Middle frontal gyrus (tissue), 1 donor: ENCODE results near the gene TRHDE.

Experiments used
- DNase-seq: peaks from one replicate; pipeline ENCODE4 v3.0.0-alpha.2; 2015; ENCODE audit warnings: low spot score; ENCODE audit errors: extremely low spot score

The TRHDE gene

GRCh38 chr12:72272091-72272661, at the start of gene TRHDE:
TSS of gene TRHDE (plus strand) at chr12:72272370. CDS start at chr12:72272644, 274 bp downstream.
- no peak for DNase-seq

DNA sequence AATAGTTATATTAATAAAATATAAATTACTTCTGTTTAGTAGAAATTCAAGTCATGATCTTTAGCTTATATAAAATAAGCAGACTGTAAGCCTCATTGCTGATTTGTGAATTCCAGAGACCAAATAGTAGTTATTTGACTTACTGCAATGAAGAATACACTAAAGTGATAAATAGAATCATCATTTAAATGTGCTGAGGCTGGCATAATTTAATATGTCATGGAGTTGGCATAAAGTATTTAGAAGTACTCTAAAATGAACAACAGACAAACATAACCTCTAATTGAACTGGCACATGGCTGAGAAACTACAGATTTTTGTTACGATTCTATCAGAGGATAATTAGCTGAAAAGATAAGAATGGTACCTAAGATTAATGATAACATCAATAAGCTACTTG, 45.7 kb upstream of the TRHDE start:
- DNase-seq: no peak

DNA sequence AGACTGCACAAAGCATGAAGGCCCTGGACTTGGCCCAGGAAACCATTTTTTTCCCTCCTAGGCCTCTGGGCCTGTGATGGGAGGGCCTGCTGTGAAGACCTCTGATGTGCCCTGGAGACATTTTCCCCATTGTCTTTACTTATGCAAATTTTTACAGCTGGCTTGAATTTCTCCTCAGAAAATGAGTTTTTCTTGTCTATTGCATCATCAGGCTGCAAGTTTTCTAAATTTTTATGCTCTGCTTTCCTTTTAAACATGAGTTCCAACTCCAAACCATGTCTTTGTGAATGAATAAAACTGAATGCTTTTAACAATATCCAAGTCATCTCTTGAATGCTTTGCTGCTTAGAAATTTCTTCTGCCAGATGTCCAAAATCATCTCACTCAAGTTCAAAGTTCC, 43.7 kb upstream of the TRHDE start:
- no peak for DNase-seq

- no peak for DNase-seq
These were observed 41.6 kb upstream of the TRHDE start for GRCh38 chr12:72230589-72230988.

DNA sequence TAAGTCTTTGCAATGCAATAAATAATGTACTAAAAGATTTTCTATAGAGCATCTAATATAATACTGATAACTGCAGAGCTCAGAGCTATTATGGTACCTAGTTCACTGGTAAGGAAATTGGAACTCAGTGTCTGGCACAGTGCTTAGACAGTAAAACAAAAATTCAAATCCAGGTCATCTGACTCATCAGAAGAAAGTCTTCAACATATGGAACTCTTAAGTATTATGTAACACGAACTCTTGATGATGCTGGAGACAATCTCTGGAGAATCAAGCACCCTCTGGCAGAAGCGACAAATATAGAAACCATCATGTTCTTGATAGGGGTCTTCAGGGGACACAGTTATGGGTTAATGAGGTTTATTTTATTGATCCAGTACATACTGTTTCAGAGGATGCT, 37.3 kb upstream of the TRHDE start:
- no peak for DNase-seq

DNA sequence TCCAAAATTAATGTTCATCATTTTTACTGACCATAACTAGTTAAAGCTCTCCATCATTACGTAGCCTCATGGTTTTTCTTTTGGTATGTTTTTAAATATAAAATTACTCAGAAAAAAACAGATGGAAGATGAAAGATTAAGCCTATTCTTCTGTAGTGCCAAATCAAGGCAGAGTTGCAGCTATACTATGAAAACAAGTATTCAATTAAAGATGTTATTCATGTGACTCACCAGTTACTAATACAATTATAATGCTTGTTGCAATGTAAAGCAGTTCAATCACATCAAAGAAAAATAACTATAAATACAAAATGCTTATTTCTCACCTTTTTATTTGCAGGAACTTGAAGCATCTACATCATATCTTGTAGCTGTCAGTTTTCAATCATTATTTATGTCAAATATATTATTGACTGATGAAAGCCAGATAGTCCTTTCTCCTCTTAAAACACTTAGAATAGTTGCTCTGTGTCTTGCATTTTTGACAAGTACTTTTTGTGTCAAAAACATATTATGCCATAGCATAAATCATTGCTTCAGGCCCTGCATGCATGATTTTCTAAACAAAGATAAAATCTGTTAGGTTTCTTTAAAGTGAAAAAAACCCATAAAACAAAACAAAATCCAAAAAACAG, 36.0 kb upstream of the TRHDE start:
- no peak for DNase-seq

GRCh38 chr12:72241552-72241951, 30.6 kb upstream of the TRHDE start:
- DNase-seq: no peak

DNA sequence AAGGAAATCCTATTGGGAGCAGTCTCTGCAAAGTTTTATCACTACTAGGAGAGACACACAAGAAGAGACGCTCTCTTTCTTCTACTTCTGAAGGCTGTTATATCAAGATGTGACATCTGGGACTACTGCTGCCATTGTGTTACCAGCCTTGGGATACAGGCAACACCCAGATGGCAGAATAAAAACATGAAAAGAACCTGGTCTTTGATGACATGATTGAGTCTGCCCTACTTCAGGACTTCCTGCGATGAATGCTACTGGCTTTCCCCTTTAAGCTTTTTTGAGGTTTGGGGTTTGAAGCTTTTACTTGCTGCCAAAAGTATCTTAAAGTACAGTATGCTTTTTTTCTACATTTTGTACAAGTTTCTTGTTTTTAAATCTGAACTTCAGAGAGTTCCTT, 29.2 kb upstream of the TRHDE start:
- DNase-seq: no peak

DNA sequence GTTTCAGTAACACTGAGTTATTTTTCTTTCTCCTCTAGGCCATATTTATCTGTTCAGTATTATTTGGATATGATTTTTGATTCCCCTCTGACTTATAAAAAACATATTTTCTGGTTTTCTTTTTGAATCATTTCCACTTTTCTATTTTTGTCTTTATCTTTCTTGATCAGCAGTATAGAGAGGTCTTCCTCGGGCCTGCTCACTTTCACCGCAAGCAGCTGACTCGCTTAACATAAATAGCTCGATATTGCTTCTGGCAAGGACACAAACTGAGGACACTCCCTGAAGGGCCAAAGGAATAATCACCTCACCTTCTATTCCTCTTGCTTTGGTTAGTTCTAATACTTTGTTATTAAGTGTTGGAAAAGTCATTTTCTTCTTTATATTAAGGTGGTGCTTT, 25.8 kb upstream of the TRHDE start:
- DNase-seq: no peak

DNA sequence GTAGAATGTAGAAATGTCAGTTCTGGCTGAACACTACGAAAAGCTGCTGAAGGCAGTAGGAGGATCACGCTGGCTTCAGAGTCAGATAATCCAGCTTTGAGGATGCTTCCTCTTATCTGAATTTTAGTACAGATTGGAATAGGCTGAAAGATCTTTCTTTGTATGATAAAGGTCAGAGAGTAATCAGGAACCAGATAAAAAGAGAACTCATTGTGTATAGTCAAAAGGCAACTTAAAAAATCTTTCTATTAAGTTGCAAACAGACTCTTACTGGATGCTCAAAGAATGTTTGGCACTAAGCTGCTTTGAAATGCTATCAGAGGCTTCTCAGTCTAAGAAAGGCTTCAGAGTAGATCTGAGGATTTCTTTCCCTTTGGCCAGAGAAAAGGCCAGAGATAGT, 21.8 kb upstream of the TRHDE start:
- no peak for DNase-seq

DNA sequence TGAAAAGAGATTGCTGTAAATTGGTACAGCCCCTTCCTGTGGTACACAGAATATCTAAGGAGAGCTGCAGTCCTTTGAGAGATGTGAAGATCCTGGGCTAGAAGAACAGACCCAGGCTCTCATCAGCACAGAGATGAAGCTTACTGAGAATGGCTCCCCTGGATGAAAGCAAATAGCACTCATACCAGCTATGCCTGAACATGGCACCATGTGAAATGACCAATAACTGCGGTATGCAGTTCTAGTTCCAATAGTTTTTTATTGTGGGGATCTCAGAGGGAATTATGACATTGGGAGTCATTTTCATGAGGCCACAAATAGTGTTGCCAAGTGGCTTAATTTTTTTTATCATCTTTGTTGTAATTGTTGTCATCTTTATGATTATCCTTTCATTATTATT, 15.4 kb upstream of the TRHDE start:
- no peak for DNase-seq

GRCh38 chr12:72261885-72262284, 10.3 kb upstream of the TRHDE start:
- DNase-seq: peak; percentile 1

GRCh38 chr12:72264548-72265175, 7.5 kb upstream of the TRHDE start:
- peak; percentile 2 for DNase-seq

DNA sequence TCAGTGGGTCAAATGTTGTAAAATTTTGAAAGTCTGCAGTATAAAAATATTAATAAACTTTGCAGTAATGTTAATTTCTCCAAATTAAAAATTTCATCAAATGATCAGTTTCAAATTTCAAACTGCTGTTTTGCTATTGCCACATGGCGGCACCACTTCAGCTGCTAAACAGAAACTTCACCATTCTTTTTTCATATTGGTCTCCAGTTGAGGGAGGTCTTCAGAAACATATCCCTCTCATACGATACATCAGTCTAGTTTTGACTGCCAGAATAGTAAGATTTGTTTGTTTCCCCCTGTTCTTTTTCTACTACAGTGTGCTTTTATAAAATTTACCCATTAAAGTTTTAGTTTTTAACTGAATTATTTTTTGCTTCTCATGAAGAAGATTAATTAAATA, 4.2 kb upstream of the TRHDE start:
- DNase-seq: peak; percentile 0

- DNase-seq: peak; percentile 2
These were observed 3.8 kb upstream of the TRHDE start for GRCh38 chr12:72268386-72268785.

DNA sequence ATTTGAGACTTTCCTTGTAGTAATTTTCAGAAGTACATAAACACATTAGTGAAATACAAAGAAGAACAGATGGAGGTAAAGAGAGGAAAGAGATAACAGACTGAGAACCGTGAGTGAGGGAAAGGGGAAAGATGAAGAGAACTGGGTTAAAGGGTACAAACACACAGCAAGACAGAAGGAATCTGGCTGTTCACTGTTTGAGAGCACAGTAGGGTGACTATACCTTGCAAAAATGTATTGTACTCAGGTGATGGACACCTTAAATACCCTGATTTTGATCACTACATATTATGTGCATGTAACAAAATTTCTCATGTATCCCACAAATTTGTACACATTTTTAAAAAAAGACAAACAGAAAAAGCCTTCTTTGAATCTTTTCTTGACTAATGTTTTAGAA, 2.7 kb upstream of the TRHDE start:
- no peak for DNase-seq

DNA sequence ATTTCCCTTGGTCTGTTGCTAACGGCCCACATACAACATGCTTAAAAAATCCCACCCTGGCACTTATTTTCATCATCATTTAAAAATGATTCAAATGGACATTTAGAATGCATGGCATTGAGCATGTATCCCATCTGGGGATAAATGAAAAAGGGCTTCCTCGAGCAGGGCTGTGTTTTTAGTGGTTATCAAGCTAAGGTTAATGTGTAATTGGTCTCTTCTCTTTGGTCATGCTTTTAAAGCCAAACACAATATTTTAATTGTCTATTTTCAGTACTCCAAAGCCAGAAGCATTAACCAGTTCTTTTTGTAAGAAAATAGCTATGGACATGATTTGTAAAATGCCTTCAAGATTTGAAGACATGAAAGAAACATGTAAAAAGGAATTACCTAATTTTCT, 1.9 kb upstream of the TRHDE start:
- no peak for DNase-seq

GRCh38 chr12:72270961-72271360, 1.2 kb upstream of the TRHDE start:
- DNase-seq: no peak

- DNase-seq: no peak
These were observed 599 bp upstream of the TRHDE start for GRCh38 chr12:72271451-72272090.

DNA sequence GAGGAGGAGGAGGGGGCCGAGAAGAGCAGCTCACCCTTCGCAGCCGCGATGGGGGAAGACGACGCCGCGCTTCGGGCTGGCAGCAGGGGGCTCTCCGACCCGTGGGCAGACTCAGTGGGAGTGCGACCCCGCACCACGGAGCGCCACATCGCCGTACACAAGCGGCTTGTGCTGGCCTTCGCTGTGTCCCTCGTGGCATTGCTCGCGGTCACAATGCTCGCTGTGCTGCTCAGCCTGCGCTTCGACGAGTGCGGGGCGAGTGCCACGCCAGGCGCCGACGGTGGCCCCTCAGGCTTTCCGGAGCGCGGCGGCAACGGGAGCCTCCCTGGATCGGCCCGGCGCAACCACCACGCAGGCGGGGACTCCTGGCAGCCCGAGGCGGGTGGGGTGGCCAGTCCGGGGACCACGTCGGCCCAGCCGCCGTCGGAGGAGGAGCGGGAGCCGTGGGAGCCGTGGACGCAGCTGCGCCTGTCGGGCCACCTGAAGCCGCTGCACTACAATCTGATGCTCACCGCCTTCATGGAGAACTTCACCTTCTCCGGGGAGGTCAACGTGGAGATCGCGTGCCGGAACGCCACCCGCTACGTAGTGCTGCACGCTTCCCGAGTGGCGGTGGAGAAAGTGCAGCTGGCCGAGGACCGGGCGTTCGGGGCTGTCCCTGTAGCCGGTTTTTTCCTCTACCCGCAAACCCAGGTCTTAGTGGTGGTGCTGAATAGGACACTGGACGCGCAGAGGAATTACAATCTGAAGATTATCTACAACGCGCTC, 745 bp downstream of the TRHDE start:
- no peak for DNase-seq

GRCh38 chr12:72273499-72273837, 1.3 kb downstream of the TRHDE start:
- no peak for DNase-seq

DNA sequence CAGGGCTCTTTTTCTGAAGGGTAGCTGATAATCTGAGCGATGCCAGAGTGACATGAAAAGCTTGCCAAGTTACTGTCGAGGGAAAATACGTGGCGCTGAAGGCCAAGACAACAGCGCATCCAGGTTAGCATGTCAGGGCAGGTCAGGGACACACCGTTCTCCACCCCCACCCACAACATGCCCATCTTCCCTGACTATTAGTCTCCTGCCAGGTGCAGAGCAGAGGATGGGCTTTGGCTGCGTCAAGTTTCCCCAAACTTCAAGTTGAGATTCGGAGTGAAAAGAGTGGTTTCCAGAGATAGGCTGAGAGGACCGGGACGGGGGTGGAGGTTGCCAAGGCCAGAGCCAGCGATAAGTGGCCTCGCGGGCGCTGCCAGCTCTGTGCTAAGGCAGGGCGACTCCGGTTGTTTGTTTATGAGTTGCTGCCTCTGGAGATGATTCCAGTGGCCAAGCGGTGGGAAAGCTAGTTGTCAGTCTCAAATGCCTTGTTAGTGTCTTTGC, 1.7 kb downstream of the TRHDE start:
- DNase-seq: no peak
